NCI-H187 (cell line): ENCODE data around the gene FAM13C.
"Not testable (repeated sequence)": the region's sequence is repeated elsewhere in the genome, so short reads cannot be mapped to it uniquely, and the experiment has no call there.

Source experiments
- DNase-seq, 2 experiments: peaks; one replicate each; lab custom pipeline; 2025; lab: John Stamatoyannopoulos, UW

FAM13C gene

DNA sequence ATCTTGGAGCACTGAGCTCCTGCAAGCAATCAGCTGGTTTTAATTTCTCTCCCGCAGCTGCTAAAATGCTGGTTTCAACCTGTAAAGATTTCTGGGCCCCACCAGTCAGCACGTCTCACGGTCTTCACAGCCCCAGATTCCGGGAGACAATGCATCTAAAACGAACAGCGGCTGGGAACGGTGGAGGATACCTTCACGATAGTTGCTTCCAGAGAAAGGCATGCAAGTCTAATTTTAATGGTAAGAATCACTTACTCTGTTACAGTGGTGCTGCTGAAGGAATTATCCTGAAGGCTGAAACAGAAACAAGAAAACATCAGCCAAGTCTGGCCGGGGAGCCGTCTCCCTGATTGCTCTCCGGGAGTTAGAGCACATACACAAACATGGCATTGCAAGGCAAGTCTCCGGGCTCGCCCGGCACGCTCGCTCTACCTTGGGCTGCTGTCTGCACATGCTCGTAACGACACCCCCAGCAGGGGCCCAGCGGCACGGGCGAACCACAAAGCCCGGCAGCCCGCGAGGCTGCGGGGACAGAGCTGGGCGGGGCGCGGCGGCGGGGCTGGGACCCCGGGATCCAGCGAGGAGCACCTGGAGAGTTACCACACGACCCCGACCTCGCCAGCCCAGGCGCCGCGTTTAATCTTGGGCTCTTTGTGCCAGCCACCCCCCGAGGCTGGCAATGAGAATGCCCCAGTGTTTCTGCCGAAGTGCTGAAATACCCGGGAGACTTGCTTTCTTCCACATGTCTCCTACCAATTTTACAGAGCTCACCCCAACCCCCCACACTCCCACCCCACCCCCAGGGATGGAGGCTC is at the start of gene FAM13C:
Gene FAM13C, minus strand, starts transcription at position 406 of the 815 bp plus-strand sequence. Its CDS starts 89 bp downstream, at position 317.
- DNase-seq: peak; percentile 53 to 64

DNA sequence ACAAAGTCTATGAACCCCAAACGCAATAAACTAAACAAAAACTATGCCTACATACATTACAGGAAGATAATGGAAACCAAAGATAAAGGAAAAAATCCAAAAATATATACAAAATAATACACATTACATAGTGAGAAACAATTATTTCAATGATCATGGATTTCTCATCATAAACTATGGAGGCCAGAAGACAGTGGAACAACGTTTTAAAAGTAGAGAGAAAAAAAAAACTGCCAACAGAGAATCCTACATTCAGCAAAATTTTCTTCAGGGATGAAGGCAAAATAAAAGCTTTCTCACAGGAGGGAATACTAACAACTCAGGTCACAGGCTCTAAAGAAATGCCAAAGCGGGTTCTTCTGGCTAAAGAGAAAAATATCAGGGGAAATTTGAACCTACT is 42.9 kb upstream of the FAM13C start:
- DNase-seq: no peak

DNA sequence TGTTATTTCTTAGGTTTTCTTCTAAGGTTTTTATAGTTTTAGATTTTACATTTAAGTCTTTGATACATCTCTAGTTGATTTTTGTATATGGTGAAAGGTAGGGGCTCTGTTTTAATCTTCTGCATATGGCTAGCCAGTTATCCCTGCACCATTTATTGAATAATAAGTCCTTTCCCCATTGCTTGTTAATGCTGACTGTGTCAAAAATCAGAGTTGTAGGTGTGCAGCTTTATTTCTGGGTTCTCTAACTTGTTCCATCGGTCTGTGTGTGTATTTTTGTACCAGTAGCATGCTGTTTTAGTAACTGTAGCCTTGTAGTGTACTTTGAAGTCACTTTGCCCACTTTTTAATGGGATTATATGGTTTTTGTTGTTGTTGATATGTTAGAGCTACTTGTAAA is 37.9 kb upstream of the FAM13C start:
- no peak for DNase-seq

DNA sequence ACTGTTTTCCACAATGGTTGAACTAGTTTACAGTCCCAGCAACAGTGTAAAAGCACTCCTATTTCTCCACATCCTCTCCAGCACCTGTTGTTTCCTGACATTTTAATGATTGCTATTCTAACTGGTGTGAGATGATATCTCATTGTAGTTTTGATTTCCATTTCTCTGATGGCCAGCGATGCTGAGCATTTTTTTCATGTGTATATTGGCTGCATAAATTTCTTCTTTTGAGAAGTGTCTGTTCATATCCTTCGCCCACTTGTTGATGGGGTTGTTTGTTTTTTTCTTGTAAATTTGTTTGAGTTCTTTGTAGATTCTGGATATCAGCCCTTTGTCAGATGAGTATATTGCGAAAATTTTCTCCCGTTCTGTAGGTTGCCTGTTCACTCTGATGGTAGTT is 37.0 kb upstream of the FAM13C start:
- DNase-seq: not testable (repeated sequence)

DNA sequence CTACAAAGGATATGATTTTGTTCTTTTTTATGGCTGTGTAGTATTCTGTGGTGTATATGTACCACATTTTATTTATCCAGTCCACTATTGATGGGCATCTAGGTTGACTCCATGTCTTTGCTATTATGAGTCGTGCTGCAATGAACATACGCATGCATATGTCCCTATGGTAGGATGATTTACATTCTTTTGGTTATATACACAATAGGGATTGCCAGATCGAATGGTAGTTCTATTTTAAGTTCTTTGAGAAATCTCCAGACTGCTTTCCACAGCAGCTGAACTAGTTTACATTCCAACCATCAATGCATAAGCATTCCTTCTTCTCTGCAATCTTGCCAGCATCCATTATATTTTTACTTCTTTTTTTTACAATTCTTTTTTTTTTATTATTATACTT is 35.6 kb upstream of the FAM13C start:
- no peak for DNase-seq

DNA sequence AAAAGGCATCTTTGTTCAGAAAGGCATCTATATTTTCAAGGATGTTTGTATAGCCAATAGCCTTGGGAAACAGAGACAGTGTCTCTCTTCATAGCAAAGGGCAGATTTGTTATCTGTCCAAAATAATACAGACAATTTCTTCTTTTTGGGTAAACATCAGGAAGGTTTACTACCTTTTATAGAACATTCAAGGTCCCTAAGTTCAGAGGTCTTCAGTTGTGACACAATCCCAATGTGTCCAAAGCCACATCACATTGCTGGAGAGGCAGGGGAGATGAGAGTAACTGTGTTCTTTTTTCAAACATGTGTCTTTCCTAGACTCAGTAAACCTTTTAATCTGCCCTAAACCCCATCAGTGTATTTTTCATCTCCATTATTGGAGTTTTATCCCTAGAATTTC is 33.6 kb upstream of the FAM13C start:
- no peak for DNase-seq

DNA sequence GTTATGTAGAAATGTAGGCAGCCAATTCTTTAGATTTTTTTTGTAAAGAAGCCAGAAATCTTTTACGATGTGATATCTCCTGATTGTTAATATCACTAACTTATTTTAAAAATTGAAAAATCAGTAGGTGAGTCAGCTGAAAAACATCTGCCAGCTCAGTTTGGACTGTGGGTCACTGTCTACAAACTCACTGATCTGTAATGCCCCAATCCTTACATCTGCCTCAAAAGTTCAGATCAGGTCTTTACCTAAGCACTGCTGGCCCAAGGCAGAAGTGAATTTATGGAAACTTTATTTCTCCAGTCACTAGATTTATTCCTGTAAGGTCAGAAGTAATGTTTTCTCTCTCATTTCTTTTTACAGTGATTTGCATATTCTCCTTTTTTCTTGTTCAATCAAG is 31.0 kb upstream of the FAM13C start:
- DNase-seq: no peak

DNA sequence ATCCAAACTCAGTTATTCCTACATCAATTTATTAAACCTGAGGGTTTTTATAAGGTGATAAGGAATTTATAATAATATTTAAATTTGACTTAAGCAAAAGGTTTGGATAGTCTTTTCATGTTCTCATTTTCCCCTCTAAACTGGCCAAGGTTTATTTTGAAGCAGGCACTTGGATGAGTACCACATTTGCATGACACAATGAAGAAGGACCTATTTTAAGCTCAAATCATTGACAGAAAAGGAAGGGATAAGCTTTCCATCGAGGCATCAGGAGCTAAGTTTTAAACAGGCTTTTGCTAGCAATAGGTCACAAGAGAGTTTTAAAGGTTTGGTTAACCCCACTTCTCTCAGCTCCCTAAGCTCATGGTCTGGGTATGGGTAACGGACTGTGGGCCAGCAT is 28.7 kb upstream of the FAM13C start:
- no peak for DNase-seq

DNA sequence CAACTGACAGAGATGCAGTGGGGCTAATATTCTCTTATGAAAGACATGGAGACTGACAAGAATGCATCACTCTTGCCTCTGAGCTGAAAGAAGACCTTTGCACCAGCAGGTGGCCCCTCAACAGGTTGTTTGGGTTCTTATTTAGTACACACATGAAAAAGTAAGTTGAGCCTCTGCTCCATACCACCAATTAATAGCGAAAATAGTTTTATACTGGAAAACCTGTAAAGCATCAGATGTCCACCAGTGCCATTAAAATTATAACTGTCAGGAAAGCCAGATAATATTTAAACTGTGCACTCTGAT is 26.3 kb upstream of the FAM13C start:
- no peak for DNase-seq

DNA sequence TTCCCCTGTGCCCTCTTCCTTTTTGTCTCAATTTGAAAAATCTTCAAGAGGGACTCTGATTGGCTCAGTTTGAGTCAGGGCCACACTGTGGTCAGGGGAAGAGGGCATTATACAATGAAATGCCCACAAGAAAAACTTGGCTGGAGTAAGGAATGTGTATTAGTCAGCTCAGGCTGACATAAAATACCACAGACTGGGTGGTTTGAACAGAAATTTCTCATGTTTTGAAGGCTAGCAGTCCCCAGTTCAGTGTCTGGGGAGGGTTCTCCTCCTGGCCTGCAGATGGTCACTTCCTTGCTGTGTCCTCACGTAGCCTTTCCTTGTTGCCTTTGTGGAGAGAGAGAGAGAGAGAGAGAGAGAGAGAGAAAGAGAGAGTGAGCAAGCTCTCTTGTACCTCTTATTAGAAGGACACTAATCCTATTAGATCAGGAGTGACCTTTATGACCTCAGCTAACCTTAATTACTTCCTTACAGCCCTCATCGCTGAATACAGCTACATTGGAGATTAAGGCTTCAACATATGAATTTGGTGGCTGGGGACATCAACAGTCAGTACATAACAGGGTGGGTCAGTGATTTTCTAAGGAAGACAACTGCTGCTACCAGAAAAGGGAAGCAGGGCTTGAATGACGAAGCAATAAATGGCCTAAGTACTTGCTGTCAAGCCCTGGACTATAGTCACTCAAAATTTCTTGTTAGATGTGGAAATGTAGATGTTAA is 25.8 kb upstream of the FAM13C start:
- DNase-seq: no peak

DNA sequence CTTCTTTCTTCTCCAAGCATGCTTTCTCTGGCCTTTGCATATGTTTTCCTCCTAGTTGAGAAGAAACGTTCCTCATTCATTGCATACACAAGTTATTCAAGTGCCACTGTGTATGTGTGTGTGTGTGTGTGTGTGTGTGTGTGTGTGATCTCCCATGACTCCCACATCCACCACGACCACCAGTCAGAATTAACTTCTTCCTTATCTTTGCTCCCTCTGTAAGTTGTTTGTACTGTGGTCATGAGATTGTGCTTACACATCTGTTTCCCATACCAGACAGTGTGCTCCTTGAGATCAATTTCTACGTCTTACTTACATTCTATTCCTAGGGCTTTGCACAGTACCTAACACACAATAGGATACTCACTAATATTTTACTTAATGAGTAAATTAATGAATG is 22.4 kb upstream of the FAM13C start:
- no peak for DNase-seq

DNA sequence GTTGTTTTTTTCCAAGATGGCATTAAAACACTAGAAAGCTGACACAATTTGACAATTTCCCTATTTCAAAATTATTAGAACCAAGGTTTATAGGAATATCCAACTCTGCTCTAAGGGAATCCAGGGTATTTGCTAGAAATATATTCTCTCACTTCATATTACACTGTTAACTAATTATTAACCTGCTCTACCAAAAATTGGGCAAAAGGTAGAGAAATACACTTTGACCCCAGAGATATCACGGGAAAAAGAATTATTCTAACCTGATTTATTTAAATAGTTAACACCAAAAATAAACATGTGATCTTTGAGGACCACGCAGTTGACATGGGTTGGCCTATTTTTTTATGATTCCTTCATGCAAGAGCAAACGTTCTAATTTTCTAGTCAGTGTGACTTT is 21.6 kb upstream of the FAM13C start:
- DNase-seq: no peak

DNA sequence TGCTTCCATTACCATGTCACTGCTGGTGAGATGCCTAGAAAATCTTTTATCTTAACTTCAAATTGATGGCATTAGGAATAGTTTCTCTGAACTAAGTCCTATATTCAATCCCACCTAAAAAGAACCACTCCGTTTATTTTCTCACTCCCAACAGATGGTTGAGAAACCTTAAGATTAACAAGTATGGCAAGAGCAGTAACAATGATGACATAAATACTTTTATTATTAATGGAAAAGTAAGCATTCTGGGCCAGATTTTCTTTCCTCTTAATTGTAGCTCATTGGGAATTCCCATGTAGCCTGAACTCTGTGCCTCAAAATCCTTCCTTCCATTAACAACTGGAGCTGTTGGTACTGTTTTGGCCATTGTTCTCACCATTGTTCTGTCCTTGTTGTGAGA is 21.1 kb upstream of the FAM13C start:
- no peak for DNase-seq

DNA sequence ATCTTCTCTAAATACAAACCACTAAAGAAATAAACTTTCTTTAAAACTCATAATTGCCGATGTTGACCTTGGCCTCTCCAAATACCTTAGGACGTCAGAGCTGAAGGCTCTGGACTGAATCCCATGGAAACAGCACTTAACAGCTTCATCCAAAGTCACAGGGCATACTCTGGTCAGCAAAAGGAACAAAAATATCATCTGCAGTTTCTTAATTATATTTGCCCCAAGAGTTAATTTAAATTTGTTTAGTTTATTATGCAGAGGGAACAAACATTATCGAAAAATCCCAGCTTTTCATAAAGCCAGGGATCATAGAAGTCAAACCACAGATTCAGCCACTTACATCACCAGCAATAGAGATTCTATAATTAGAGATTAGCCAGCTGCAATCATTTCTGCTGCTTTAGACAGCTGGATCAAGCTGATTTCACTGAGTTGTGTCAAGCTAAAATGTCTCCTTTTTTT is 20.5 kb upstream of the FAM13C start:
- DNase-seq: no peak

DNA sequence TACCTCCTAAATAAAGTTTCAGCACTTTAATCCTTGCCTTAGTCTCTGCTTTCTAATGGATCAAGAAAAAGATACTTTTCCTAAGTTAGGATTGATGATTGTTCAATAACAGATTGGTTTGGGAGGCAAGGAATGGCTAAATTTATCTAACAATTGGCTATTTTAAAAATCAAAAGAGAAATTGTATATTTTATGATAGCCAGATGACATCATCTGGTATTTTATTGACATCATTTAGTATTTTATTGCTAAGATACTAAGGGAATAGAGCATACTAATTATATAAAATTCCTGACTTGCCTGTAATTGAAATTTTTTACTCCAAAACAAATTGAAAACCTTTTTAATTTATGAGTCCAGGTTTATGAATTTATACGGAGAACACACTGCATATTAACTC is 19.3 kb upstream of the FAM13C start:
- DNase-seq: no peak

DNA sequence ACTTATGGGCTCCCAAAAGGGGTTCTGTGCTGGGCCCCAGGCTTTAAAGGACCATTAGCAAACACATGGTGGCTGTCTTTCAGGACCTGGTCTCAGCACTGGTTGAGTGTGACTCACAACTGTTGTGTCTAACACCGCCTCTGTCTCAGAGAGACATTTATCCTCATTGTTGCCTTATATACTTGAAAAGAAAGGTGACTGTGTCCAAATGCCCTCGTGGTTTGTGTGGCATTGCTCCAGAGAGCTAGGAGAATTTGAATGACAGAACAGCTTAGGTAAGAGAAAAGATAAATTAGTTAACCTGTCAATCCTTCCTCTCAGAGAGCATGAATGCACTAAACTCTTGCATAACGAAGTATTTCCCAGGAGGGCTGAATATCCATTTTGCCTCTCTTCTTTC is 14.5 kb upstream of the FAM13C start:
- DNase-seq: no peak

DNA sequence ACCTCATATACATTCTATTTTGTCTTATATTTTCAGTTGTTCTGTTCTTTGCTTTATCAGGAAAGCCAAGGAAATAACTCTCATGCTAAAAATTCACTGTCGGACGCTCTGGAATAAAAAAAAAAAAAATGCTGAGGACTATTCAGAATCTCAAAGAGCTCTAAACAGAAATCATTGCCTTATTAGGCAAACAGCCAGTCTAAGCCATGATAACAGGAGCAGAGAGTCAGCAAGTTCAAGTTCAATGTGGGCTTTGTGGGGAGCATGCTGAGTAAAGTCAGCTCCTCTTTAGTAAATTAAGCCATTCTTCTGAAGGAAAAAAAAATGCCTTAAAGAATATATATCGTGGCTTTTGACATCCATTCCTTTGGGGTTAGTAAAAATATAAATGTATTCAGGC is 13.6 kb upstream of the FAM13C start:
- DNase-seq: no peak

DNA sequence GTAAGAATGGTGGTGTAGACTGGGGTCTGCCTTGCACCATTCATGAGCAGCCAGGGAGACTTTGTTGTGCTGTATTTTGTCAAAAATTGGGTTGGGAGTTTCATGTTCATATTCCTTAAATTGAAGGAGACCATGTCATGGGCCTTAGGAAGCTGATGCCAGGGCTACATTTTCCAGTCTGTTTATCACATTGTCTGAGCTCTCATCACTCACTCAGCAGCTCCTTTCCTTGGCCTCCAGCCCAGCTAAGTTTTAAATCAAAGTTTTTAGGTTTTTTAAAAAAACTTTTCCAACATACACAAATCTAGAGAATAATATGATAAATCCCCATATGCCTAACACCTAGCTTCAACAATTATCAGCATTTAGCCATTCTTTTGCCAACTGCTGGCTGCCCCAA is 12.6 kb upstream of the FAM13C start:
- DNase-seq: no peak

DNA sequence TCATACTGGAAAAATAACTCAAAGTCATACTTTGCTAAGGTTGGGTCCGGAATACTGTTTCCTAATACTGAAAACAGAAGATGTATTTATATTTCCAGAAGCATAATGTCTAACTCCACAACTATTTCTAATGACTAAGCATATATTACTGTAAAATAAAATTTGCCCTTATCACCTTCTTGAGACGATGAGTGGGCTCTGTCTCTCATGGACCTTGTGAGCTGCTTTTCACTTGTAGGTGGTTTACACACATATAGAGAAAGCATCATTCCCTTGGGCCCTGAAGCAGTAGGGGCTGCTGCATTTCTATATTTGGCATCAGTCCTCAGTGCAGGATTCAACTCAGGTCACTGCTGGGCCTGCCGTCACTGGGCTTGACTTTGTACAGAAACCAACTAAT is 10.7 kb upstream of the FAM13C start:
- DNase-seq: no peak

DNA sequence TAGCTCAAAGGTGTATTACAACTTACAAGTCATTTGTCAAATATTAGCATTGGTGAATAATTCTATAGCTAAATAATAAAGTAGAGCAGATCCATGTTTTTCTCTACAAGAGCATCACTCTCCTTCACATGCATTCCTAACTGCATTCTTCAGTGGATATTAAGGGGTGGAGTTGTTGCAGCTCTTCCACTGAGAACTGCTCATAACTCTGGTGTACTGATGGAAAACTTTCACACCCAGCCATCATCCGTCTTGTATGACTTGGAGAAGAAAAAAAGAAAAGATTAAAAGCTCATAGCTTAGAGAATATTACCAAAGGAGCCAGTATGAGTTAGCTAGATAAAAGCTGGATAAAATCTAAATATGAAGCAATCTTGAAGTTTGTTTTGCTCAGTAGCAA is 10.2 kb upstream of the FAM13C start:
- DNase-seq: no peak

DNA sequence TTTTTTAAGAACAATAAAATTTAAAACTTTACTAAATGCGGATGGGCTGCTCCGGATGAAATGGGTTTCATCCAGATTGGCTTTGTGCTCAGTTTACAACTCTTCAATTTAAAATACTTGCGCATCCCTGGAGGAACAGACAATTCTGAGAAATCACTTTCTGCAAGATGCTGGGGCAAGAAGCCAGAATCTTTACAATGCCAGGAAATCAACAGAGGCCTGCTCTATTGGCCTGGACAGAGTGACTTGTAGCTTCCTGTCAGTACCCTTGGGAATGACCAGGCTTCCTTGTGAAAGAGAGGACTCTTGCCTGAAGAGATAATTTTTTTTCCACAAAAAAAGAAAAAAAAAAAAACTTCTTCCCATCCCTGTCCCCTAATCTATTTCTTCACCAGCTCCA is 3.9 kb upstream of the FAM13C start:
- DNase-seq: no peak

DNA sequence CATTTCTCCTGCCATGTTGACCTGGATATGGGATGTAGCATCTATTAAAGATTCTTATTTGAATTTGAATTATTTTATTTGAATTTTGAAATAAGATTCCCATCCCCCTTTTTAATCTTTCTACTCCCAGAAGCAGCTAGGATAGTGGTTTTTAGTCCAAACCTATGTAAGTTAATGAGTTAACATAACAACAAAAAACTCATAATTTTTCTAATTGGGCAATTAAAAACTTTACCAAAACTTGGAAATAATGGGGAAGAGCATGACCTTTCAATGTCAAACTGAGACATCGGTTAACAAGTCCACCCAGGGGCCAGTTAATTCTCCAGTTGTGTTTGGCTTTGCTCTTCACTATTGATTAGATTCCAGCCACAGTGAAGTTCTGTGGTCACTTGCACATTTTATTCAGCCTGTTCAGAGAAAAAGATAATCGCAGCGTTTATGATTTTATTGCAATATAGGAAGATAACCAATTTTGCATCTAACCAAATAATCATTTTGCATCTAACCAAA is 1.2 kb upstream of the FAM13C start:
- no peak for DNase-seq

DNA sequence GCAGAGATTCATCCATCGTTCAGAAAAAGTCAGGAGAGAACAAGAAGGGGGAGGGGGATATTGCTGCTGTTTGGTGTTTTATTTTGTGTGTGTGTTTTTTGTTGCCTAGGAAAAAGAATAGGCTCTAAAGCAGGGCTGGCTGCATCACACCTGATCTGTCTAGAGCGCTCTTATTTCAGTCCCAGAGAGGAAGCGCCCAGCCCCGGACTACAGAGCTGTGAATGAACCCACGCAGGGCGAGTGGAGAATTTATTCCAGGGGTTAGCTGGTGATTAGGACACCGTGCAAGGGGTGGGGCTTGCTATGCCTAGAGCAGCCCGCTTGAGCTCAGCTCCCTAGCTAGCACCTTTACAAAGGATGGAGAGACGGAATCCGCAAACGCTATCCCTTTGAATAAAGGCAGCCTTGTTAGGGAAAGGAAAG is 621 bp upstream of the FAM13C start:
- DNase-seq: peak; percentile 14 to 35
